Natural killer cell (primary cell): ENCODE data around the gene TRIM24. TPM values are rescaled to one million over a fixed set of nuclear protein-coding genes. Genes with fewer than 3 reads are reported as not detected.

ENCODE experiments used
- ATAC-seq, 3 donors: fragments of 150-1000 bp in 2 of 3; fragments of 200-7000 bp in 1 of 3; cut with Tn5 transposase; 1 replicate in 1 of 3; 2 replicates in 2 of 3; pipeline ENCODE4 v1.10.0; 2021; ENCODE audit warnings: mild to moderate bottlenecking in 2 of 3, moderate library complexity in 2 of 3
- DNase-seq, 2 donors: peaks; one replicate each; pipeline versions ENCODE4 v3.0.0 to v3.0.0-alpha.2; 2013 to 2021; ENCODE audit warnings: mixed read lengths in 1 of 2
- H3K27ac ChIP-seq: one replicate; pipeline ENCODE4 v1.5.1; 2013; ENCODE audit warnings: mild to moderate bottlenecking, low read length
- H3K27me3 ChIP-seq: one replicate; pipeline ENCODE4 v1.6.1; 2013; ENCODE audit warnings: low read length; ENCODE audit not compliant: control insufficient read depth, insufficient read depth
- H3K36me3 ChIP-seq: one replicate; pipeline ENCODE4 v1.6.1; 2013; ENCODE audit warnings: low read length; ENCODE audit not compliant: control insufficient read depth, insufficient read depth
- H3K4me1 ChIP-seq: one replicate; pipeline ENCODE4 v1.6.1; 2013; ENCODE audit warnings: low read length; ENCODE audit not compliant: control insufficient read depth, insufficient read depth
- H3K4me3 ChIP-seq: one replicate; pipeline ENCODE4 v1.5.1; 2013; ENCODE audit warnings: low read length
- H3K9me3 ChIP-seq: one replicate; pipeline ENCODE4 v1.6.1; 2013; ENCODE audit warnings: low read length; ENCODE audit not compliant: control insufficient read depth, insufficient read depth
- H3K27ac Mint-ChIP-seq, 2 donors: one replicate each; pipeline ENCODE4 v1.8.0; 2022; ENCODE audit warnings: mild to moderate bottlenecking in 2 of 2, mixed read lengths in 2 of 2, moderate library complexity in 1 of 2
- H3K27me3 Mint-ChIP-seq, 2 donors: one replicate each; pipeline ENCODE4 v1.8.0; 2022; ENCODE audit warnings: low read depth in 2 of 2, mixed read lengths in 2 of 2
- H3K36me3 Mint-ChIP-seq: one replicate; pipeline ENCODE4 v1.8.0; 2022; ENCODE audit warnings: mixed read lengths
- H3K4me1 Mint-ChIP-seq, 2 donors: one replicate each; pipeline ENCODE4 v1.8.0; 2022; ENCODE audit warnings: mixed read lengths in 2 of 2
- H3K4me3 Mint-ChIP-seq: one replicate; pipeline ENCODE4 v1.8.0; 2022; ENCODE audit warnings: mild to moderate bottlenecking, moderate library complexity, mixed read lengths
- H3K9me3 Mint-ChIP-seq, 2 donors: one replicate each; pipeline ENCODE4 v1.8.0; 2022; ENCODE audit warnings: mixed read lengths in 2 of 2
- CTCF ChIP-seq: fragments of 200-600 bp; IDR thresholded peaks from one replicate; pipeline ENCODE4 v1.8.0; 2022; ENCODE audit warnings: antibody characterized with exemption
- WGBS: methylation state at CpG from one replicate; pipeline ENCODE4 v1.1.7; 2013; ENCODE audit warnings: missing lambda C conversion rate; ENCODE audit not compliant: insufficient coverage; 5-methylcytosine and 5-hydroxymethylcytosine counted together
- intact Hi-C: fragments of 100-400 bp; cut with micrococcal nuclease; formaldehyde crosslinking; loops from one replicate; pipeline ENCODE4 v1.14.2; 2022
- total RNA-seq, 4 donors: library from RNA; stranded (reverse); fragments of 120-200 nt in 1 of 4; gene quantifications; one replicate each; pipeline versions ENCODE4 v1.2.3 to v1.2.4, GENCODE V29; 2013 to 2022

TRIM24 gene
- total RNA-seq, 3 donors from 2014 or later (not counting 1 experiment from before 2014, with no cell fraction given), result 15.2 to 19.1 (median 18.9) TPM

GRCh38 chr7:138512092-138512858, 52.2 kb downstream of the TRIM24 start:
- DNase-seq (no peak), ATAC-seq (no peak)
- H3K27ac Mint-ChIP-seq, result peak overlapping the region in 1 of 2 donors; percentile 33
- no peaks in the 10 kb centered on the region for H3K4me1 ChIP-seq
- 100% methylated on average over 3 of the region's 3 CpGs for WGBS
- H3K4me3 ChIP-seq, result no peak overlapping the region
- no peak for TF ChIP-seq CTCF
- peaks cover 18 to 19% of the 10 kb centered on the region in 2 donors for H3K4me1 Mint-ChIP-seq
- H3K36me3 Mint-ChIP-seq, result no peaks in the 10 kb centered on the region
- H3K27ac ChIP-seq, result no peak overlapping the region
- H3K27me3 ChIP-seq, result no peaks in the 10 kb centered on the region
- H3K9me3 ChIP-seq, result no peaks in the 10 kb centered on the region
- peaks cover 3% of the 10 kb centered on the region for H3K36me3 ChIP-seq
- H3K4me3 Mint-ChIP-seq, result no peak overlapping the region
- H3K27me3 Mint-ChIP-seq, result no peaks in the 10 kb centered on the region
- intact Hi-C loops, result no loop called here
- no peaks in the 10 kb centered on the region for H3K9me3 Mint-ChIP-seq

- Mint-ChIP-seq H3K36me3 (no peaks in the 10 kb centered on the region), H3K27me3 (no peaks in the 10 kb centered on the region), H3K9me3 (no peaks in the 10 kb centered on the region), H3K4me1 (peaks cover 18% of the 10 kb centered on the region in 2 donors), H3K4me3 (no peak overlapping the region), H3K27ac (peak overlapping the region in 1 of 2 donors; percentile 33)
- Histone ChIP-seq H3K36me3 (peaks cover 8% of the 10 kb centered on the region), H3K4me3 (no peak overlapping the region), H3K9me3 (no peaks in the 10 kb centered on the region), H3K4me1 (no peaks in the 10 kb centered on the region), H3K27me3 (no peaks in the 10 kb centered on the region), H3K27ac (no peak overlapping the region)
- TF ChIP-seq CTCF, result no peak
- WGBS, result 100% methylated on average over 1 of the region's 1 CpG
- intact Hi-C loops, result no loop called here
- DNase-seq (no peak), ATAC-seq (no peak)
Observed at GRCh38 chr7:138512885-138513284, 52.8 kb downstream of the TRIM24 start.

GRCh38 chr7:138513344-138513871, 53.3 kb downstream of the TRIM24 start:
- Histone ChIP-seq H3K4me1 (no peaks in the 10 kb centered on the region), H3K27me3 (no peaks in the 10 kb centered on the region), H3K27ac (no peak overlapping the region), H3K4me3 (no peak overlapping the region), H3K9me3 (no peaks in the 10 kb centered on the region), H3K36me3 (peaks cover 5% of the 10 kb centered on the region)
- Mint-ChIP-seq H3K27me3 (no peaks in the 10 kb centered on the region), H3K9me3 (no peaks in the 10 kb centered on the region), H3K4me1 (peaks cover 13 to 18% of the 10 kb centered on the region in 2 donors), H3K27ac (peak overlapping the region in 1 of 2 donors; percentile 33), H3K36me3 (no peaks in the 10 kb centered on the region), H3K4me3 (no peak overlapping the region)
- no peak for TF ChIP-seq CTCF
- ATAC-seq, result no peak
- no peak for DNase-seq
- 97% methylated on average over 3 of the region's 4 CpGs for WGBS
- intact Hi-C loops, result no loop called here
